HepG2 (cell line): ENCODE data around the gene GPATCH8. TPM values are rescaled to one million over a fixed set of nuclear protein-coding genes. Genes with fewer than 3 reads are reported as not detected.
"Not testable (repeated sequence)": the region's sequence is repeated elsewhere in the genome, so short reads cannot be mapped to it uniquely, and the experiment has no call there.

ENCODE experiments used
- ATAC-seq: fragments of 200-7000 bp; cut with Tn5 transposase; 3 replicates; pipeline ENCODE4 v1.9.1; 2020; ENCODE audit warnings: mild to moderate bottlenecking, moderate library complexity
- BruUV-seq: library from RNA; stranded (reverse); fragments of 400-500 nt; replicated peaks from 2 replicates; lab custom pipeline; 2021; lab: Mats Ljungman, UMichigan
- CTCF ChIA-PET: fragments of 300-600 bp; formaldehyde crosslinking; extraction: SDS; loops from one replicate; lab custom pipeline; 2021; ENCODE audit warnings: low total read pairs, inconsistent platforms, low intra/inter-chr PET ratio; lab: Yijun Ruan, JAX
- POLR2A ChIA-PET: fragments of 350-600 bp; sonication (Branson Sonifier 250); formaldehyde crosslinking; loops from one replicate; lab custom pipeline; 2020; ENCODE audit warnings: antibody characterized with exemption, inconsistent platforms; lab: Yijun Ruan, JAX
- DNase-seq: peaks from one replicate; pipeline ENCODE4 v3.0.0-alpha.2; 2015; ENCODE audit warnings: low spot score
- FAIRE-seq: peaks from 3 replicates; lab custom pipeline; 2011; peaks lifted over from hg19 to GRCh38; lab: Jason Lieb, UNC
- H2AFZ ChIP-seq: one replicate; pipeline ENCODE4 v1.6.1; 2011; ENCODE audit warnings: low read length, inconsistent platforms
- H3K27ac ChIP-seq: fragments of 300-600 bp; 3 replicates; pipeline ENCODE4 v1.8.0; 2011; ENCODE audit warnings: mixed run types, mild to moderate bottlenecking, mixed read lengths, low read length, inconsistent platforms; ENCODE audit not compliant: insufficient read depth; ENCODE audit errors: extremely low read length
- H3K27me3 ChIP-seq, 2 experiments: fragments of 200-600 bp in 1 of 2; 2 replicates in 1 of 2; 3 replicates in 1 of 2; pipeline versions ENCODE4 v1.6.0 to v1.8.0; 2011; ENCODE audit warnings: low read length in 2 of 2, mild to moderate bottlenecking in 2 of 2, moderate library complexity in 2 of 2, inconsistent platforms in 1 of 2; ENCODE audit not compliant: insufficient read depth in 2 of 2, control insufficient read depth in 1 of 2
- H3K36me3 ChIP-seq, 2 experiments: fragments of 200-600 bp in 1 of 2; replicated peaks in 1 of 2; 2 replicates in 1 of 2; 3 replicates in 1 of 2; pipeline versions ENCODE4 v1.5.1 to v1.8.0; 2011; ENCODE audit warnings: low read length in 2 of 2, inconsistent platforms in 1 of 2; ENCODE audit not compliant: insufficient read depth in 2 of 2, control insufficient read depth in 1 of 2
- H3K4me1 ChIP-seq: 2 replicates; pipeline ENCODE4 v1.5.1; 2012; ENCODE audit warnings: low read length, inconsistent platforms; ENCODE audit not compliant: insufficient read depth
- H3K4me2 ChIP-seq: 2 replicates; pipeline ENCODE4 v1.6.0; 2011; ENCODE audit warnings: low read depth, low read length, inconsistent platforms
- H3K4me3 ChIP-seq, 3 experiments: fragments of 200-600 bp in 1 of 3; sonication (generic), shearing (Covaris generic) in 1 of 3; replicated peaks in 1 of 3; 2 replicates each; pipeline ENCODE4 v1.5.1; 2011 to 2016; ENCODE audit warnings: low read length in 3 of 3, inconsistent platforms in 2 of 3, low read depth in 2 of 3, mild to moderate bottlenecking in 2 of 3, control low read depth in 1 of 3, mixed read lengths in 1 of 3; ENCODE audit not compliant: insufficient read depth in 1 of 3
- H3K79me2 ChIP-seq: one replicate; pipeline ENCODE4 v1.6.1; 2011; ENCODE audit warnings: low read length, inconsistent platforms; ENCODE audit not compliant: insufficient read depth
- H3K9ac ChIP-seq: 2 replicates; pipeline ENCODE4 v1.6.0; 2011; ENCODE audit warnings: mild to moderate bottlenecking, low read depth, low read length, inconsistent platforms; ENCODE audit not compliant: insufficient read depth
- H3K9me3 ChIP-seq: 2 replicates; pipeline ENCODE4 v1.5.1; 2012; ENCODE audit warnings: mild to moderate bottlenecking, low read length
- H4K20me1 ChIP-seq: 2 replicates; pipeline ENCODE4 v1.6.0; 2011; ENCODE audit warnings: inconsistent platforms, mild to moderate bottlenecking, low read length, moderate library complexity; ENCODE audit not compliant: insufficient read depth
- ATF1 ChIP-seq: IDR thresholded peaks from 2 replicates; pipeline ENCODE4 v1.6.1; 2016; ENCODE audit warnings: mild to moderate bottlenecking, control low read depth
- GATA4 ChIP-seq: sonication (generic); IDR thresholded peaks from 2 replicates; pipeline ENCODE4 v1.6.1; 2016; ENCODE audit warnings: antibody characterized with exemption, low read depth, borderline replicate concordance
- HNF4G ChIP-seq, 2 experiments: sonication (generic) in 1 of 2; formaldehyde crosslinking in 1 of 2; IDR thresholded peaks; 2 replicates each; pipeline versions ENCODE4 v1.4.0 to v1.6.1; 2011 to 2020; ENCODE audit warnings: borderline replicate concordance in 2 of 2, low read depth in 2 of 2, mild to moderate bottlenecking in 2 of 2, low read length in 1 of 2, missing genetic modification reagents in 1 of 2, moderate library complexity in 1 of 2
- MIER3 ChIP-seq: IDR thresholded peaks from 2 replicates; pipeline ENCODE4 v1.6.1; 2016; ENCODE audit warnings: missing compliant biosample characterization, borderline replicate concordance
- POLR2A ChIP-seq, 2 experiments: IDR thresholded peaks; 2 replicates each; pipeline ENCODE4 v1.6.1; 2011; ENCODE audit warnings: low read depth in 2 of 2, low read length in 2 of 2, mild to moderate bottlenecking in 1 of 2, moderate library complexity in 1 of 2; ENCODE audit not compliant: insufficient read depth in 1 of 2
- POLR2AphosphoS5 ChIP-seq: IDR thresholded peaks from 2 replicates; pipeline ENCODE4 v1.6.1; 2012; ENCODE audit warnings: low read depth, low read length
- SETDB1 ChIP-seq: sonication (generic); formaldehyde crosslinking; IDR thresholded peaks from 2 replicates; pipeline ENCODE4 v1.5.1; 2020; ENCODE audit warnings: missing genetic modification reagents, mild to moderate bottlenecking, borderline replicate concordance
- SOX6 ChIP-seq, 2 experiments: fragments of 450-650 bp in 1 of 2; sonication (generic) in 1 of 2; formaldehyde crosslinking in 1 of 2; IDR thresholded peaks; 2 replicates each; pipeline versions ENCODE4 v1.4.0 to v1.6.1; 2017 to 2020; ENCODE audit warnings: antibody characterized with exemption in 1 of 2, mild to moderate bottlenecking in 1 of 2, missing genetic modification reagents in 1 of 2
- SP2 ChIP-seq: sonication (generic); formaldehyde crosslinking; IDR thresholded peaks from 2 replicates; pipeline ENCODE4 v1.5.1; 2020; ENCODE audit warnings: mild to moderate bottlenecking, missing genetic modification reagents
- THAP11 ChIP-seq: IDR thresholded peaks from 2 replicates; pipeline ENCODE4 v1.6.1; 2016; ENCODE audit warnings: missing biosample characterization, missing genetic modification reagents
- YEATS2 ChIP-seq: sonication (generic); formaldehyde crosslinking; IDR thresholded peaks from 2 replicates; pipeline ENCODE4 v1.4.0; 2020; ENCODE audit warnings: missing genetic modification reagents, borderline replicate concordance
- ZBTB7B ChIP-seq: sonication (generic); formaldehyde crosslinking; IDR thresholded peaks from 2 replicates; pipeline ENCODE4 v1.4.0; 2020; ENCODE audit warnings: missing genetic modification reagents
- ZNF264 ChIP-seq: sonication (generic); formaldehyde crosslinking; IDR thresholded peaks from 2 replicates; pipeline ENCODE4 v1.4.0; 2020; ENCODE audit warnings: missing genetic modification reagents
- ZNF274 ChIP-seq: sonication (generic); formaldehyde crosslinking; IDR thresholded peaks from 2 replicates; pipeline ENCODE4 v1.5.1; 2020; ENCODE audit warnings: mild to moderate bottlenecking, missing genetic modification reagents
- ZNF556 ChIP-seq: sonication (generic); formaldehyde crosslinking; IDR thresholded peaks from 2 replicates; pipeline ENCODE4 v1.4.0; 2020; ENCODE audit warnings: mild to moderate bottlenecking, missing genetic modification reagents, borderline replicate concordance
- ZNF598 ChIP-seq: sonication (generic); formaldehyde crosslinking; IDR thresholded peaks from 2 replicates; pipeline ENCODE4 v1.5.1; 2020; ENCODE audit warnings: mild to moderate bottlenecking, missing genetic modification reagents, borderline replicate concordance
- ZNF644 ChIP-seq: IDR thresholded peaks from 2 replicates; pipeline ENCODE4 v1.6.1; 2016; ENCODE audit warnings: low read depth
- ZNF788 ChIP-seq: sonication (generic); formaldehyde crosslinking; IDR thresholded peaks from 2 replicates; pipeline ENCODE4 v1.5.0; 2020; ENCODE audit warnings: mild to moderate bottlenecking, missing genetic modification reagents, borderline replicate concordance
- WGBS: methylation state at CpG from one replicate; pipeline ENCODE4 v1.1.6; 2017; ENCODE audit warnings: low lambda C conversion rate; 5-methylcytosine and 5-hydroxymethylcytosine counted together
- in situ Hi-C: cut with HindIII; loops from 2 replicates; pipeline ENCODE4 v1.10.0; 2017; ENCODE audit warnings: low pct_unique_long_range_greater_than_20kb; ENCODE audit not compliant: extremely low pct_ligation_motif_present
- intact Hi-C: fragments of 100-400 bp; cut with micrococcal nuclease; formaldehyde crosslinking; loops from one replicate; pipeline ENCODE4 v1.10.0; 2022; ENCODE audit not compliant: unreplicated experiment
- polyA plus RNA-seq, 8 experiments: library from polyadenylated mRNA; depleted of rRNA in 3 of 8; stranded (reverse) in 7 of 8; unstranded in 1 of 8; fragments of >200 nt; fragmentation: Illumina TruSeq in 4 of 8; extraction: Trizol in 4 of 8; gene quantifications; 2 replicates each; pipeline versions ENCODE4 v1.2.1 to v1.2.3, GENCODE V29; 2011 to 2016; ENCODE audit warnings: low read depth in 4 of 8, missing spikeins in 1 of 8, mixed read lengths in 1 of 8; ENCODE audit not compliant: insufficient read depth in 1 of 8
- total RNA-seq, 5 experiments: library from RNA; depleted of rRNA; stranded (reverse); fragments of >200 nt; fragmentation: Illumina TruSeq; extraction: Trizol; gene quantifications; 2 replicates each; pipeline ENCODE4 v1.2.3, GENCODE V29; 2016; ENCODE audit warnings: low read depth in 1 of 5
- TF ChIP-seq, protein P1 (sequence below): sonication (generic); formaldehyde crosslinking; IDR thresholded peaks from 2 replicates; pipeline ENCODE4; 2020; ENCODE audit warnings: missing genetic modification reagents, mild to moderate bottlenecking, borderline replicate concordance
- TF ChIP-seq, protein P2 (sequence below): IDR thresholded peaks from 2 replicates; pipeline ENCODE4 v1.6.1; 2016; ENCODE audit warnings: missing compliant biosample characterization, missing genetic modification reagents, borderline replicate concordance

The GPATCH8 gene
- total and polyA plus RNA-seq, 2 of the 13 experiments (the other 11 are each of a cell fraction or from before 2014, with no cell fraction given) = 20.7 to 21.5 TPM

DNA sequence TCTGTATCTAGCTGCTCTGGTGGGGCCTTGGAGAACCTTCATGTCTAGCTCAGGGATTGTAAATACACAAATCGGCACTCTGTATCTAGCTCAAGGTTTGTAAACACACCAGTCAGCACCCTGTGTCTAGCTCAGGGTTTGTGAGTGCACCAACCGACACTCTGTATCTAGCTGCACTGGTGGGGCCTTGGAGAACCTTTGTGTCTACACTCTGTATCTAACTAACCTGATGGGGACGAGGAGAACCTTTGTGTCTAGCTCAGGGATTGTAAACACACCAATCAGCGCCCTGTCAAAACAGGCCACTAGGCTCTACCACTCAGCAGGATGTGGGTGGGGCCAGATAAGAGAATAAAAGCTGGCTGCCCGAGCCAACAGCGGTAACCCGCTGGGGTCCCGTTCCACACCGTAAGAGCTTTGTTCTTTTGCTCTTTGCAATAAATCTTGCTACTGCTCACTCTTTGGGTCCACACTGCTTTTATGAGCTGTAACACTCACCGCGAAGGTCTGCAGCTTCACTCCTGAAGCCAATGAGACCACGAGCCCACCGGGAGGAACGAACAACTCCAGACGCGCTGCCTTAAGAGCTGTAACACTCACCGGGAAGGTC is 133.7 kb downstream of the GPATCH8 start:
- WGBS = 46% methylated on average over 16 of the region's 17 CpGs
- H2AFZ ChIP-seq; CTCF ChIA-PET; TF ChIP-seq HNF4G (IDR thresholded peaks at IDR 0.05; ENCODE audit: borderline replicate concordance, low read depth, low read length); SOX6 (IDR thresholded peaks at IDR 0.05): not testable (repeated sequence)
- TF ChIP-seq ZNF598 (CRISPR knock-in tag) (0 out of 2 replicates have a peak, but pooled peaks have one; percentile 44), MIER3 (CRISPR knock-in tag) (peak; percentile 66), ZNF788 (peak; percentile 13; the same call in 1 of the 2 replicates), ZNF644 (CRISPR knock-in tag) (0 out of 2 replicates have a peak, but pooled peaks have one; percentile 14), ZNF274 (CRISPR knock-in tag) (0 out of 2 replicates have a peak, but pooled peaks have one; percentile 27), POLR2AphosphoS5 (peak; percentile 77), ZNF264 (CRISPR knock-in tag) (peak; percentile 30; the same call in 1 of the 2 replicates), GATA4 (0 out of 2 replicates have a peak, but pooled peaks have one; percentile 41), ZNF556 (peak; percentile 33; the same call in 1 of the 2 replicates), SETDB1 (peak; percentile 80; the same call in 1 of the 2 replicates), POLR2A (IDR thresholded peaks at IDR 0.05; ENCODE audit: insufficient read depth in 1 of 2, low read depth in 2 of 2, low read length in 2 of 2) (peak; percentile 82 to 88), HNF4G (CRISPR knock-in tag; IDR thresholded peaks at IDR 0.05; ENCODE audit: borderline replicate concordance, low read depth) (0 out of 2 replicates have a peak, but pooled peaks have one; percentile 15), ATF1 (CRISPR knock-in tag) (peak; percentile 40; the same call in 1 of the 2 replicates), ZBTB7B (CRISPR knock-in tag) (peak; percentile 31; the same call in 1 of the 2 replicates), YEATS2 (peak; percentile 79; the same call in 1 of the 2 replicates), SOX6 (CRISPR knock-in tag; IDR thresholded peaks at IDR 0.05) (peak; percentile 86), SP2 (CRISPR knock-in tag) (0 out of 2 replicates have a peak, but pooled peaks have one; percentile 17), THAP11 (CRISPR knock-in tag) (peak; percentile 53; the same call in 1 of the 2 replicates)
- TF ChIP-seq, protein P1, sequence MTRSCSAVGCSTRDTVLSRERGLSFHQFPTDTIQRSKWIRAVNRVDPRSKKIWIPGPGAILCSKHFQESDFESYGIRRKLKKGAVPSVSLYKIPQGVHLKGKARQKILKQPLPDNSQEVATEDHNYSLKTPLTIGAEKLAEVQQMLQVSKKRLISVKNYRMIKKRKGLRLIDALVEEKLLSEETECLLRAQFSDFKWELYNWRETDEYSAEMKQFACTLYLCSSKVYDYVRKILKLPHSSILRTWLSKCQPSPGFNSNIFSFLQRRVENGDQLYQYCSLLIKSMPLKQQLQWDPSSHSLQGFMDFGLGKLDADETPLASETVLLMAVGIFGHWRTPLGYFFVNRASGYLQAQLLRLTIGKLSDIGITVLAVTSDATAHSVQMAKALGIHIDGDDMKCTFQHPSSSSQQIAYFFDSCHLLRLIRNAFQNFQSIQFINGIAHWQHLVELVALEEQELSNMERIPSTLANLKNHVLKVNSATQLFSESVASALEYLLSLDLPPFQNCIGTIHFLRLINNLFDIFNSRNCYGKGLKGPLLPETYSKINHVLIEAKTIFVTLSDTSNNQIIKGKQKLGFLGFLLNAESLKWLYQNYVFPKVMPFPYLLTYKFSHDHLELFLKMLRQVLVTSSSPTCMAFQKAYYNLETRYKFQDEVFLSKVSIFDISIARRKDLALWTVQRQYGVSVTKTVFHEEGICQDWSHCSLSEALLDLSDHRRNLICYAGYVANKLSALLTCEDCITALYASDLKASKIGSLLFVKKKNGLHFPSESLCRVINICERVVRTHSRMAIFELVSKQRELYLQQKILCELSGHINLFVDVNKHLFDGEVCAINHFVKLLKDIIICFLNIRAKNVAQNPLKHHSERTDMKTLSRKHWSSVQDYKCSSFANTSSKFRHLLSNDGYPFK (CRISPR knock-in tag) = peak; percentile 52; the same call in 1 of the 2 replicates
- TF ChIP-seq, protein P2, sequence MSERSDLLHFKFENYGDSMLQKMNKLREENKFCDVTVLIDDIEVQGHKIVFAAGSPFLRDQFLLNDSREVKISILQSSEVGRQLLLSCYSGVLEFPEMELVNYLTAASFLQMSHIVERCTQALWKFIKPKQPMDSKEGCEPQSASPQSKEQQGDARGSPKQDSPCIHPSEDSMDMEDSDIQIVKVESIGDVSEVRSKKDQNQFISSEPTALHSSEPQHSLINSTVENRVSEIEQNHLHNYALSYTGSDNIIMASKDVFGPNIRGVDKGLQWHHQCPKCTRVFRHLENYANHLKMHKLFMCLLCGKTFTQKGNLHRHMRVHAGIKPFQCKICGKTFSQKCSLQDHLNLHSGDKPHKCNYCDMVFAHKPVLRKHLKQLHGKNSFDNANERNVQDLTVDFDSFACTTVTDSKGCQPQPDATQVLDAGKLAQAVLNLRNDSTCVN (CRISPR knock-in tag) = peak; percentile 91

More for the DNA sequence above, 133.7 kb downstream of the GPATCH8 start:
- H3K79me2 ChIP-seq, H4K20me1 ChIP-seq, H3K36me3 ChIP-seq, in situ Hi-C loops, BruUV-seq, H3K27me3 ChIP-seq, ATAC-seq, H3K9me3 ChIP-seq, H3K9ac ChIP-seq, intact Hi-C loops: not testable (repeated sequence)
- H3K27ac ChIP-seq = peak overlapping the region; percentile 61
- peak overlapping the region; percentile 58 for H3K4me2 ChIP-seq
- POLR2A ChIA-PET = interaction anchor here (0.6 to 2.0 kb wide), 8 partner anchors 8 to 183 kb away, joined by 3 to 12 read pairs (median 4); partner anchors contain the start of genes GRN and TMUB2
- H3K4me3 ChIP-seq = peak overlapping the region in 1 of 3 experiments; percentile 45; a peak in 1 of 6 replicates
- FAIRE-seq (peak; percentile 74), DNase-seq (peak; percentile 77)
- peaks cover 79% of the 10 kb centered on the region for H3K4me1 ChIP-seq
